NCI-H2171 (cell line): Measurements from ENCODE around the gene TLE4.
A peak's percentile ranks its signal among the peaks of the same experiment; 100 is the strongest.

Experiments
- DNase-seq: peaks from one replicate; lab custom pipeline; 2025; lab: John Stamatoyannopoulos, UW

TLE4 gene

DNA sequence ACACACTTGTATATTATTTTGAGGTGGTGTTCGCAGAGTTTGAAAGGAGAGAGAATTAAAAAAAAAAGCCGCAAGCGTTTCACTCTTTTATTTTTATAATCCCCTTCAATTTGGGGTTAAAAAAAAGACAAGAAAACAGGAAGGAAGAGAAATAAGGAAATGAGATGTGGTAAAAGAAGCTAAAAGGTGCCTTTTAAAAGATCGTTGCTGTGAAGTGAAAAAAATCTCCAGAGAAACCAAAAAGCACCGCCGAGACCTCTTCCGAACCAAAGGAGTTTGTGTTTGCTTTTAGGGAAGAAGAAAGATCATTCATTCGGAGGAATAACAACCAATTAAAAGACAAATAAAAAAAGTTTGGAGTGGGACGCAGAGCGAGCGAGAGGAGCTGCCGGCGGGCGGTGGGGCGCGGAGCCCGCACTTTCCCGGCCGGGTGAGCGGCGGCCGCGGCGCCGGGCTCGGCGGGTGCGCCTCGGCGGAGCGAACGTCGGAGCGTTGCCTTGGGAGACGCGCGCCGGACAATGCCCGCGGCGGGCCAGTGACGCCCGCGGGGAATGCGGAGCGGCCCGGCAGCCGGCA lies 355 bp downstream of the TLE4 start:
- DNase-seq: no peak

DNA sequence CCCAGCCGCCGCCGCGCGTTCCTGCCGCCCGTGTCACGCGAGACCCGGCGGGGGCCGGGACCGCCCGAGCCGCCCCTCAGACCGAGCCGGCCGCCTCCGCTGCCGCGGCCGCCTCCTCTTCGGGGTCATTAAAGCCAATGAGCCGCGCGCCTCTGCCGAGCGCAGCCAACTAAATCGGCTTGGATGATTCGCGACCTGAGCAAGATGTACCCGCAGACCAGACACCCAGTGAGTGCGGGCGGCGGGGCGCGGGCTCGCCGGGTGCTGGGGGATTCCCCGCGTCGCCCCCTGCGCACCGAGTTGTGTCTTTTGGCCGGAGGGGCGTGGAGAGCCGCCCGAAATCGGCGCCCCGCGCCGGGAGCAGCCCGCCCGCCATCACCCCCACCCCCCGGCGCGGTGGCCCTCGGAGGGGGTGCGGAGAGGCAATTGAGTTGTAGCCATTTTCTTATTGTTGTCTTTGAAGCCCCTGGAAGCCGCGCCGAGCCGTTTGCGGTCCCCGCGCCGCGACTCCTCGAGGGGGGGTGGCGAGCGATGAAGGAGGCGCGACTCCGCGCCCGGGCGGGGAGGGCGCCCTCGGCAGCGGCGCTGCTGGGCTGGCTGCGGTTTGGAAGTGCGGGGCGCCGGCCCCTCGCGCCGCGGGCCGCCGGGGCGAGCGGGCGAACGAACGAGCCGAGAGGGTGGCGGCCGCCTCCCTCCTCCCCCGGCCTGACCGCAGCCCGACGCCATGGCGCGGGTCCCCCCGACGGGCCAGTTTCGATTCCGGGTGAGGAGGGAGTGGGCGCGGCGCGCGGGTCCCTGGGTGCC lies 1.0 kb downstream of the TLE4 start:
- DNase-seq: peak; percentile 38

DNA sequence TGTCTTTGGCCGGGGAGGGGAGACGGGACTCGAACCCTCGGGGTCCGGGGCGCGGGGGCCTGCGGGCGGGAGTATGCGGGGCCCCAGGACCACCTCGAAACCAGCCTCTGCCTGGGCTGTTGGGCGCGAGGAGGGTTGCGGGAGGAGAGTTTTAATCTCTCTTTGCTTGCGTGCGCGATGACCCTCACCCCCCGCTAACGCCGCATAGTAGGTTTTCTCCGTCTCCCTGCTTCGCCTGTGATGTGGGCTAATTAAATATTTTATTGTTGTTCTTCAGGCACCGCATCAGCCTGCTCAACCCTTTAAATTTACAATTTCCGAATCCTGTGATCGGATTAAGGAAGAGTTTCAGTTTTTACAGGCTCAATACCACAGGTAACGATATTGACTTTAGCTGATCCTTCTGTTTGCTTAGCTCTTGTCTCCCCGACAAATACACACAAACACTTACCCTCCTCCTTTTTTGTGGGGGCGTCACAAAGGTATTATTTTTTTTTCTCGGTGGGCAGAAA lies 1.7 kb downstream of the TLE4 start:
- DNase-seq: no peak

- no peak for DNase-seq
Observed at GRCh38 chr9:79574136-79574535, 2.4 kb downstream of the TLE4 start.

DNA sequence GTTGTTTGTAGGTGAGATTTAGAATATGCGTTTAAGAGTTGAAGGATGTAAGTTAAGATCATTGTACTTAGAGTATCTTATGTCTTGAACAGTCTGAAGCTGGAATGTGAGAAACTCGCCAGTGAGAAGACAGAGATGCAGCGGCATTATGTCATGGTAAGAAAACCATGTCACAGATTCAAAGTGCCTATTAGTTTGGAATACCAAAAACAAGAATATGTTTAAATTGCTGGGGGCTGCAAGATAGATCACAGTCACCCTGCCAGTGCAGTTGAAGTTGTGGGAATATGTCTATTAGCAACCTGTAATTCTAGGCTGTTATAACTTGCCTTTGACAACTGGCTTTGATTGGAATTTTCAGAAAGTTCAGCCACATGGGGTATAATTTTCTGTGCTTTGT lies 3.0 kb downstream of the TLE4 start:
- DNase-seq: no peak

GRCh38 chr9:79575547-79575946 lies 3.8 kb downstream of the TLE4 start:
- no peak for DNase-seq

DNA sequence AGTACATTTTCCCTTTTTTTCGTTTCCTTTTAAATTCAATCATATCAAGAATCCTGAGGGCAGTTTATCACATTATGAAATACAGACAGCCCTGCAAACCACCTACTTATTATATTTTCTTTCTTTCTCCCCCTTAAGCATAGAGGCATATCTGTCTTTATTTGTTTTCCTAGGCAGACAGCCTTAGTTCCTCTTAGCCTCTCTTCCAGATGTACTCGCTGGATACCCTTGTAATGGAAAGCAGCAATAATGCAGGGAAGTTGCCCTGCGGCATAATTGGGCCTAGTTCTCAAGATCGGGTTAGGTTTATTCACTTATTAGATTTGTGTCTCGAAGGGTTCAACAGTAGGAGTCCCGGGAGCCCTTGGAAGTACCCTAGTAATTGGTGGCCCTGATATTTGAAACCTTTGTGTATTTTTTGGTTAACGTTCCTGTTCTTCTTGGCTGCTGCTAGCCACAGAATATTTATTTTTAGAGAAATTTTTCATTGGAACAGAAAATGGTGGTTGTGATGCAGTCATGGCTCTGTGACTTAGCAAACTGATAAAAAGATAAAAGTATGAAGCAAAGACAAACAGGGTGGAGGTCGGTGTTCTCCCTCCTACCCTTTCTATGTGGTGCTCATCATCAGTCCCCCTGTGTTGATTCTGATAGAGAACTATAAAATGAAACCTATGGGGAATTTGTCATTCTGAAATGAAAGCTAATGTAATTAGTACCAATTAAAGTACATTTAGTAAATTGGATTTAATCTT lies 6.4 kb downstream of the TLE4 start:
- no peak for DNase-seq

- no peak for DNase-seq
Observed at GRCh38 chr9:79578891-79579290, 7.1 kb downstream of the TLE4 start.

- no peak for DNase-seq
Observed at GRCh38 chr9:79579624-79580023, 7.9 kb downstream of the TLE4 start.

DNA sequence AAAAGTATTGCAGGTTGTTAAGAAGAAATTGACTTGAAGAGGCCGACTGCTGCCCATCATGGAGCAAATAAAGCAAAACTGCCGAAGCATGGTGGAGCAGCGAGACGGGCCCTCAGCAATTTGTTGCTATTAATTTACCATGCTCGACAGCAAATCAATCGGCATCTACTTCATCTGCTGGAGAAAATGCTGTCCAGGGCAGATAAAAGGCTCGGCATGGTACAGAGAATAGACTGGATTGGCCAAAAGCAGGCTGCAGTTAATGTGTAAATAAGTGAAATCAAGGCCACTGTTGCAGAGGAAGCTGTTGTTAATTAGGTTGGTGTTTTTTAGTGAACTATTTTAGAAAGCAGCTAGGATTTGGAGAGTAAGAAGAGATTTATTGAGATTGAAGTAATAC lies 8.3 kb downstream of the TLE4 start:
- DNase-seq: no peak

DNA sequence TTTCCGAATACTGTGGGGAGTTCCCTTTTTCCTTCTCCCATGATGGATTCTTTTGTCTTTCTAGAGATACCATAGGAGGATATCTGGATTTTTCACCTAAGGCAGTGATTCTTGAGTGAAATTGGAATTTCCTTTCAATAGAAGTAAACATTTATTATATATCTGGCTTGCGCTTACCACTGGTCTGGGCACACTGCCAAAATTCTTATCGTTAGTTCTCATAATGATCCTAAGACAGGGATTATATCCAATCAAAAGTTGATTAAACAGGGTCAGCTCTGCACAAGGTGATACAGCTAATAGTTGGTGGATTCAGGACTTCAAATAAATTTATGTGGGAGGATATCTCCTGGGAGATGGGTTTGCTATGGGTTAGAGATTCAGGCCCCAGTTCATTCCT lies 9.6 kb downstream of the TLE4 start:
- DNase-seq: no peak

- DNase-seq: no peak
Observed at GRCh38 chr9:79581794-79582193, 10.0 kb downstream of the TLE4 start.

DNA sequence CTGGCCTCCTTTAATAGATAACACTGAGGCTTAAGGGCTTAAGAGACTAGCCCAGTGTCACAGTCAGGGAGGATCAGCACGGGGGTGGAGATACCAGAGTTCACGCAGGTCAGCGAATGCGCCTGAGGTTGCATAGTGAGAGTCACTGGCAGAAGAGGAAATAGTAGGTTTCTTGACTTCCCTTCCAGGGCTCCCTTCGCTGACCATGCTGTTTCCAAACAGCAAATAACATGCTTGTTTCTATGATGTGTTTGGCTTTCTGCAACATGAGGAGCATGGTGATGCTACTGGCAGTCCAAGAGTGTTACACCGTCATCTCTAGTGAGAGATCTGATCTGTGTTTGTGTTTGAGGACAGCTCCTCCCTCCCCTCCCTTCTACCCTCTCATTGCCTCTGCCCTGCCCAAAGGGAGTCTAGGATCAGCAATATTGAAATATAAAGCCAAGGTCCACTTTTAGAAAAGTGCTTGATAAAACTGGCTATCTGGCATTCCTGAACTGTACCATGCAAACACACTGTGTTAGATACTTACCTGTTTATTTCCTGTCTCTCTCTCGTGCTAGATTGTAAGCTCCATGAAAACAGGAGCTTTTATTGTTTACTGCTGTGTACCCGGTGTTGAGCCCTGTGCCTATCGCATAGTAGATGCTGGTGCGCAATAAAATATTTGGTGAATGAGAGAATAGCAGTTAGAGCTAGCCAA lies 12.3 kb downstream of the TLE4 start:
- no peak for DNase-seq

- DNase-seq: no peak
Observed at GRCh38 chr9:79584655-79584982, 12.9 kb downstream of the TLE4 start.

DNA sequence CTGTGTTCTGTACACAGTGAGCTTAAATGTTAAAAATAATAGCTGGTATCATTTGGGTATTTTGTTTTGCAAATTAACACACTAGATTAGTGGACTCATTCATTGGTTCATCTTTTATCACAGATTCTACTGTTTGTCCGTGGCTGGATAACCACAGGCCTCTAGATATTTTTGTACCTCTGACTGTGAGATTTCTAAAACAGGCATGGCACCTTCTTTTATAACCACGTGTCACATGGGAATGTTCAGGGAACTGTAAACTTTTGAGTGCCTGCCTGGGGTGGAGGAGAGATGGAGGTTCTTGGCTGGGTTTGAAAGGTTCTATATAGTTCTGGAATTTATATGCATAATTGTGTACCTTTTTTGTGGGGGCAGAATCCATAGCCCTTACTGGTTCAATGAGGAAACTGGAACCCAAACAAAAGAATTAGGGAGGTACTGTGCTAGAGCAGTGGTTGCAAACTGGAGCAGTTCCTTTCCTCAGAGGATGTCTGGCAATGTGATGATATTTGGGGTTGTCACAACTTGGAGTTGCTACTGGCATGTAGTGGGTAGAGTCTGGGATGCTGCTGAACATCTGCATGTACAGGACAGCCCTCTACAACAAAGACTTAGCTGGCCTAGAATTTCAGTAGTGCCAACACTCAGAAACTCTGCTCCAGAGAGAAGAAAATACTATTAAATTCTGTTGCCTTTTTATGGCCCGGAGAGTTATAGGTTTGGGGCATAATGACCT lies 16.9 kb downstream of the TLE4 start:
- no peak for DNase-seq

GRCh38 chr9:79591458-79591857 lies 19.7 kb downstream of the TLE4 start:
- DNase-seq: no peak

DNA sequence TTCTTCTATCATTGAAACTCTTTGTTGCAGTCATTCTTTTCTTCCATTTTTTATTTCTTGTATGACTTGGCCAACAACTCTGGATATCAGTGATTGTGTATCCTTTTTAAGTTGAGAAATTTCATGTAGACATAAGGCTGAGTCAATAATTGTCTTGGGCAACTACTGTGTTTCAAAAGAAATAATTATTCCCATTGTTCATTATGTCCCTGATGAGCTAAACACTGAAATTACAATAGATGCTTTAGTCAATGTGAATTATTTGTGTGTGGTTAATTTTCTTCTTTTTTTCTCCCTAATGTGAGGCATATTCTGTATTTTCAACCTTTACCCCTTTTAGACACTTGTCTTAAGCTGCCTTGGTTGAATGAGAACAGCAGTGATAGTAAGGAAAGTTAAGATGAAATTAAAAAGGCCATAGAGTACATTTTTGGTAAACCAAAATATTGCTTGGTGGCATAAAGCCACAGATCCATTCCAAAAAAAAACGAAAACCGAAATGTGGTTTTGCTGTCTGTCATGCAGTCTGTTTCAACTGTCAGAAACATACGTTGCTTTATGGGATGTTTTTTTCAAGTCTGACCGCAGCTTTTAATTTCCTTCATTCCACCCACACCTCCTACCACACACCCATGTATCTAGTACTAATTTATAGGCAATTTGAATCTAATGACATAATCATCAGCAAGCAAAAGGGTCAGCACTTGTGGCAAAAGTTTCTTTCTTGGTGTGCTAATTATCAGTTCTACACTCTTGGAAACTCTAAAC lies 21.1 kb downstream of the TLE4 start:
- no peak for DNase-seq

GRCh38 chr9:79598562-79599345 lies 27.0 kb downstream of the TLE4 start:
- no peak for DNase-seq

DNA sequence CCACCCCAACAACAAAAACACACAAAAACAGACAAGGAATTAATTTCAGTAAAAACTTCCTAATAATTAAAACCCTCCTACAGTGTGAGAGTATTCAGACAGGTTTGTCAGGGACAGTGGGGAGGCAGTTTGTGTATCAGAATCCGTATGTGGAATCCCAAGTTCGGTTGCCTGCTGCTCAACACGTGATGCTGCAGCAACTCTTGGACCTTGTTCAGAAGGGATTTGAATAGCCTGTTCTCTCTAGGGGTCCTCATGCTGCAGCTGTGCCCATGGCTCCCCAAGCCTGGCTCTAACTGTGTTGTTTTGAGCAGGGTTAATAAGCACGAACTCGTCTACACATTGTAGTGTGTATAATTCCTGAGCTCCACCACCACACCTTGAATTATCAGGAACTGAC lies 28.7 kb downstream of the TLE4 start:
- DNase-seq: no peak

DNA sequence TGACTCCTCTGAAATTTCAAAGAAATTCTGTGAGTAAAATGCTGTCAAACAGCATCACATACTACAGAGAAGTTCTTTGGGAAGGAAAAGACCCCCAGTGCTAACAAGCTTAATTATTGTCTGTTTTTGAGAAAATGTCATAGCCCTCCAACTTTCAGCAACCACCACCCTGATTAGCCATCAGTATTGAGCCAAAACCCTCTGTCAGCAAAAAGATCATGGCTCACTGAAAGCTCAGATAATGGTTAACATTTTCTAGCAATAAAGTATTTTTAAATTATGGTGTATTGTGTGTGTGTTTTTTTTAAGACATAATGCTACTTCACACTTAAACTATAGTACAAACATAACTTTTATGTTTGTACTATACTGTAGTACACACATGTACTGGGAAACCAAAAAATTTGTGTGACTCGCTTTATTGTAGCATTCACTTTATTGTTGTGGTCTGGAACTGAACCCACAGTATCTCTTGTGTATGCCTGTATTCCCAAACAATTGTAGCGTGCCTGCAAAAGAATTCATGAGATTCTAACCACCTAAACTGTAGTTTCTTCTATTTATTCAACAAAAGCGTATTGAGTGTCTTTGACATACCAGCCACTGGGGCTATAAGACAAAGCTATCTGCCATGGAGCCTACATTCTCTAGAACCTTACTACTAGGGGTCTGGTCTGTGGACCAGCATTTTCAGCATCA lies 31.6 kb downstream of the TLE4 start:
- DNase-seq: no peak
